HCT116 (cell line): Measurements from ENCODE around the gene MYO3B. TPM values are rescaled to one million over a fixed set of nuclear protein-coding genes. Genes with fewer than 3 reads are reported as not detected.

Source experiments
- ATAC-seq: fragments of 200-7000 bp; cut with Tn5 transposase; 2 replicates; pipeline ENCODE4 v1.9.1; 2020; ENCODE audit warnings: mild to moderate bottlenecking, moderate library complexity
- BruUV-seq: library from RNA; stranded (reverse); fragments of 400-500 nt; replicated peaks from 2 replicates; lab custom pipeline; 2021; lab: Mats Ljungman, UMichigan
- CTCF ChIA-PET: fragments of 300-600 bp; sonication (Branson Sonifier 250); formaldehyde crosslinking; loops from one replicate; lab custom pipeline; 2021; ENCODE audit warnings: antibody characterized with exemption; lab: Charles Lee
- POLR2A ChIA-PET: fragments of 300-600, 350-600 bp; sonication (Branson Sonifier 250); formaldehyde crosslinking; loops from one replicate; lab custom pipeline; 2021; ENCODE audit warnings: antibody characterized with exemption; lab: Charles Lee
- RAD21 ChIA-PET, 2 experiments: fragments of 300-600 bp; sonication (Branson Sonifier 250); formaldehyde crosslinking; loops; one replicate each; lab custom pipeline; 2023; ENCODE audit warnings: low total read pairs in 2 of 2; ENCODE audit not compliant: uncharacterized antibody in 2 of 2, unreplicated experiment in 2 of 2, low non-redundant PET in 1 of 2; lab: Charles Lee
- DNase-seq: peaks from one replicate; pipeline ENCODE4 v3.0.0-alpha.2; 2010; ENCODE audit warnings: low read depth, low spot score
- H2AFZ ChIP-seq: fragments of 200-600 bp; shearing (Covaris generic), sonication (generic); 2 replicates; pipeline ENCODE4 v1.6.1; 2017; ENCODE audit warnings: low read depth, mixed run types, mixed read lengths, antibody characterized with exemption, low read length; ENCODE audit not compliant: poor library complexity, severe bottlenecking
- H3K27ac ChIP-seq: 2 replicates; pipeline ENCODE4 v1.5.1; 2012; ENCODE audit warnings: low read depth, low read length
- H3K27me3 ChIP-seq: fragments of 200-600 bp; sonication (generic); 2 replicates; pipeline ENCODE4 v1.6.1; 2016; ENCODE audit warnings: mixed run types, low read length, mixed read lengths; ENCODE audit not compliant: insufficient read depth
- H3K36me3 ChIP-seq, 2 experiments: fragments of 200-500 bp in 1 of 2; fragments of 200-600 bp in 1 of 2; sonication (Bioruptor generic) in 1 of 2; sonication (generic) in 1 of 2; 2 replicates each; pipeline versions ENCODE4 v1.5.1 to v1.6.1; 2014 to 2016; ENCODE audit warnings: low read length in 2 of 2, inconsistent platforms in 1 of 2, mixed read lengths in 1 of 2, mixed run types in 1 of 2; ENCODE audit not compliant: insufficient read depth in 2 of 2, control insufficient read depth in 1 of 2
- H3K4me1 ChIP-seq, 2 experiments: fragments of 200-600 bp in 1 of 2; sonication (generic) in 1 of 2; 2 replicates each; pipeline versions ENCODE4 v1.5.1 to v1.6.1; 2012 to 2017; ENCODE audit warnings: low read length in 2 of 2, inconsistent platforms in 1 of 2, mild to moderate bottlenecking in 1 of 2, mixed read lengths in 1 of 2, mixed run types in 1 of 2, moderate library complexity in 1 of 2; ENCODE audit not compliant: insufficient read depth in 2 of 2, control insufficient read depth in 1 of 2
- H3K4me2 ChIP-seq: fragments of 200-600 bp; sonication (generic); 2 replicates; pipeline ENCODE4 v1.6.1; 2017; ENCODE audit warnings: mixed run types, low read length, mixed read lengths
- H3K4me3 ChIP-seq, 2 experiments: fragments of 200-600 bp in 1 of 2; sonication (generic) in 1 of 2; replicated peaks in 1 of 2; 2 replicates each; pipeline ENCODE4 v1.5.1; 2011 to 2016; ENCODE audit warnings: low read length in 2 of 2, control low read depth in 1 of 2, low read depth in 1 of 2, mild to moderate bottlenecking in 1 of 2, mixed read lengths in 1 of 2, mixed run types in 1 of 2
- H3K79me2 ChIP-seq: fragments of 200-600 bp; sonication (generic); 2 replicates; pipeline ENCODE4 v1.6.1; 2017; ENCODE audit warnings: mild to moderate bottlenecking, mixed run types, low read length, moderate library complexity, mixed read lengths; ENCODE audit not compliant: insufficient read depth
- H3K9ac ChIP-seq: fragments of 200-600 bp; sonication (generic); 2 replicates; pipeline ENCODE4 v1.6.1; 2016; ENCODE audit warnings: low read length, mixed read lengths
- H3K9me2 ChIP-seq: fragments of 200-600 bp; sonication (generic), shearing (Covaris generic); 2 replicates; pipeline ENCODE4 v1.6.1; 2017; ENCODE audit warnings: mixed run types, mild to moderate bottlenecking, moderate library complexity; ENCODE audit not compliant: insufficient read depth
- H3K9me3 ChIP-seq, 2 experiments: fragments of 200-500 bp in 1 of 2; fragments of 200-600 bp in 1 of 2; sonication (Bioruptor generic) in 1 of 2; sonication (generic) in 1 of 2; 2 replicates each; pipeline ENCODE4 v1.6.1; 2014 to 2017; ENCODE audit warnings: low read length in 2 of 2, mixed read lengths in 2 of 2, inconsistent platforms in 1 of 2, low read depth in 1 of 2, mild to moderate bottlenecking in 1 of 2, mixed run types in 1 of 2, moderate library complexity in 1 of 2; ENCODE audit not compliant: control insufficient read depth in 1 of 2, insufficient read depth in 1 of 2
- H4K20me1 ChIP-seq: fragments of 200-600 bp; sonication (generic), shearing (Covaris generic); 2 replicates; pipeline ENCODE4 v1.6.1; 2017; ENCODE audit warnings: mixed run types, mild to moderate bottlenecking, moderate library complexity; ENCODE audit not compliant: insufficient read depth
- CEBPB ChIP-seq: IDR thresholded peaks from 2 replicates; pipeline ENCODE4 v1.6.1; 2012; ENCODE audit warnings: low read depth
- EGR1 ChIP-seq: IDR thresholded peaks from 2 replicates; pipeline ENCODE4 v1.6.1; 2012; ENCODE audit warnings: low read depth
- ELF1 ChIP-seq: IDR thresholded peaks from 2 replicates; pipeline ENCODE4 v1.6.1; 2012; ENCODE audit warnings: low read depth, borderline replicate concordance
- EZH2 ChIP-seq: fragments of 200-600 bp; sonication (generic); IDR thresholded peaks from 2 replicates; pipeline ENCODE4 v1.6.1; 2017; ENCODE audit warnings: antibody characterized with exemption, mixed run types
- EZH2phosphoT487 ChIP-seq: fragments of 200-600 bp; IDR thresholded peaks from 2 replicates; pipeline ENCODE4 v1.6.1; 2018; ENCODE audit warnings: antibody characterized with exemption, borderline replicate concordance
- JUND ChIP-seq: IDR thresholded peaks from 2 replicates; pipeline ENCODE4 v1.6.1; 2012
- POLR2A ChIP-seq: IDR thresholded peaks from 2 replicates; pipeline ENCODE4 v1.7.0; 2011; ENCODE audit warnings: borderline replicate concordance; ENCODE audit not compliant: insufficient read depth, insufficient read length; ENCODE audit errors: extremely low read depth
- POLR2AphosphoS5 ChIP-seq: IDR thresholded peaks from 2 replicates; pipeline ENCODE4 v1.6.1; 2011; ENCODE audit warnings: mild to moderate bottlenecking, low read depth, low read length, moderate library complexity
- SIN3A ChIP-seq: IDR thresholded peaks from 2 replicates; pipeline ENCODE4 v1.6.1; 2012; ENCODE audit warnings: low read depth
- TCF7L2 ChIP-seq: IDR thresholded peaks from 2 replicates; pipeline ENCODE4 v1.7.0; 2011; ENCODE audit warnings: borderline replicate concordance, inconsistent platforms; ENCODE audit not compliant: insufficient read depth, insufficient read length; ENCODE audit errors: extremely low read depth
- YY1 ChIP-seq: IDR thresholded peaks from 2 replicates; pipeline ENCODE4 v1.6.1; 2011; ENCODE audit warnings: low read length, low read depth, moderate library complexity, mild to moderate bottlenecking; ENCODE audit not compliant: insufficient replicate concordance; ENCODE audit errors: extremely low read depth
- ZFX ChIP-seq: fragments of 450-650 bp; IDR thresholded peaks from 2 replicates; pipeline ENCODE4 v1.6.1; 2017
- ZNF274 ChIP-seq: fragments of 200-500 bp; sonication (Bioruptor generic); IDR thresholded peaks from 2 replicates; pipeline ENCODE4 v1.6.1; 2014; ENCODE audit warnings: mild to moderate bottlenecking, low read depth, low read length, inconsistent platforms
- intact Hi-C: fragments of 100-400 bp; cut with micrococcal nuclease; formaldehyde crosslinking; loops from 2 replicates; pipeline ENCODE4 v1.10.0; 2022
- total RNA-seq: library from RNA; stranded (reverse); gene quantifications from one replicate; pipeline ENCODE4 v1.2.1, GENCODE V29; 2021; ENCODE audit not compliant: unreplicated experiment
- TF ChIP-seq, protein P1 (sequence below): IDR thresholded peaks from 2 replicates; pipeline ENCODE4 v1.6.1; 2012; ENCODE audit warnings: low read depth
- TF ChIP-seq, protein P2 (sequence below): IDR thresholded peaks from 2 replicates; pipeline ENCODE4 v1.6.1; 2012

Gene MYO3B
- total RNA-seq, 1 experiment from 2014 or later = not detected

DNA sequence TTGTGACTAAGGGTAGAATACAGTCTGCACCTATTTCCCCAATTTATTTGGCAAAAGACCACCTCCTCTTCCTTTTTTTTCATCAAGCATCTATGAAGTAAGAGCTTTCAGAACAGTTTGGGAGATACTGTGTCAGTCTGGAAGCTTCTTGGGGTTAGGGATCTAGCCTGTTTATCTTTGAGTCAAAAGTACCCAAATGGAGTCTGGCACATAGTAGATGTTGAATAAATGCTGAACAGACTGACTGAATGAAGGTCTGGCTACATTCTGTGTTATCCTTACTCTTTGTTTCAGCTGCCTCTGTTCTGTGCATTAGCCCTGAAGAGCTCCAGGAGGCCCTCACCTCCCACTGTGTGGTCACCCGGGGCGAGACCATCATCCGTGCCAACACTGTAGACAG lies 223.2 kb downstream of the MYO3B start (continued):
- TF ChIP-seq, protein P1, sequence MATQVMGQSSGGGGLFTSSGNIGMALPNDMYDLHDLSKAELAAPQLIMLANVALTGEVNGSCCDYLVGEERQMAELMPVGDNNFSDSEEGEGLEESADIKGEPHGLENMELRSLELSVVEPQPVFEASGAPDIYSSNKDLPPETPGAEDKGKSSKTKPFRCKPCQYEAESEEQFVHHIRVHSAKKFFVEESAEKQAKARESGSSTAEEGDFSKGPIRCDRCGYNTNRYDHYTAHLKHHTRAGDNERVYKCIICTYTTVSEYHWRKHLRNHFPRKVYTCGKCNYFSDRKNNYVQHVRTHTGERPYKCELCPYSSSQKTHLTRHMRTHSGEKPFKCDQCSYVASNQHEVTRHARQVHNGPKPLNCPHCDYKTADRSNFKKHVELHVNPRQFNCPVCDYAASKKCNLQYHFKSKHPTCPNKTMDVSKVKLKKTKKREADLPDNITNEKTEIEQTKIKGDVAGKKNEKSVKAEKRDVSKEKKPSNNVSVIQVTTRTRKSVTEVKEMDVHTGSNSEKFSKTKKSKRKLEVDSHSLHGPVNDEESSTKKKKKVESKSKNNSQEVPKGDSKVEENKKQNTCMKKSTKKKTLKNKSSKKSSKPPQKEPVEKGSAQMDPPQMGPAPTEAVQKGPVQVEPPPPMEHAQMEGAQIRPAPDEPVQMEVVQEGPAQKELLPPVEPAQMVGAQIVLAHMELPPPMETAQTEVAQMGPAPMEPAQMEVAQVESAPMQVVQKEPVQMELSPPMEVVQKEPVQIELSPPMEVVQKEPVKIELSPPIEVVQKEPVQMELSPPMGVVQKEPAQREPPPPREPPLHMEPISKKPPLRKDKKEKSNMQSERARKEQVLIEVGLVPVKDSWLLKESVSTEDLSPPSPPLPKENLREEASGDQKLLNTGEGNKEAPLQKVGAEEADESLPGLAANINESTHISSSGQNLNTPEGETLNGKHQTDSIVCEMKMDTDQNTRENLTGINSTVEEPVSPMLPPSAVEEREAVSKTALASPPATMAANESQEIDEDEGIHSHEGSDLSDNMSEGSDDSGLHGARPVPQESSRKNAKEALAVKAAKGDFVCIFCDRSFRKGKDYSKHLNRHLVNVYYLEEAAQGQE = no peak
- no peak for TF ChIP-seq JUND
- no peak for TF ChIP-seq SIN3A
- TF ChIP-seq ZFX = no peak
- TF ChIP-seq EZH2phosphoT487 = no peak

DNA sequence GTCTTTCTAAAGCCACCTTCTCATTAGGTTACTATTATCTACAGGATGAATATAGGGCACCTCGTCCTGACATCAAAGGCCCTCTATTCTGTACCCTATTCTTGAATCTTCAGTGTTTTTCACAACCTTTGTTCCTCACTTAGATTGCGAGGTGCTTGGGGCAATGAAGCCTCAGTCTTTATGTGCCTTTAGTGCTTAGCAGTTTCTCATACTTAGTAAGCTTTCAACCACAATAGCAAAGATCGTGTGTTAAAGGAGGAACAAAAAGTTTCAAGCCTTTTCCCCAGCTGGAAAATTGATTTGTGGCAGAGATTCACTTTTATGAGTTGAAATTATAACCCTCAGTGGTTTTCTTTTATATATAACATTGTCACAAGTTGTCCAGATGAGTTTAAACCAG lies 226.9 kb downstream of the MYO3B start:
- no peak for ATAC-seq
- RAD21 ChIA-PET = no interaction called here
- no TSS peak for BruUV-seq
- CTCF ChIA-PET = no interaction called here
- DNase-seq = no peak
- no peak overlapping the region for H2AFZ ChIP-seq
- H3K9me3 ChIP-seq = no peaks in the 10 kb centered on the region
- POLR2A ChIA-PET = no interaction called here
- no peaks in the 10 kb centered on the region for H3K27me3 ChIP-seq
- H3K36me3 ChIP-seq = no peaks in the 10 kb centered on the region
- H3K27ac ChIP-seq = no peak overlapping the region
- H3K9ac ChIP-seq = no peak overlapping the region
- H3K79me2 ChIP-seq = no peaks in the 10 kb centered on the region
- H3K9me2 ChIP-seq = no peaks in the 10 kb centered on the region
- H4K20me1 ChIP-seq = no peaks in the 10 kb centered on the region
- no peak overlapping the region for H3K4me3 ChIP-seq
- intact Hi-C loops = no loop called here
- TF ChIP-seq YY1 = no peak
- TF ChIP-seq EGR1 = no peak
- no peak for TF ChIP-seq ZNF274
- TF ChIP-seq POLR2A = no peak
- TF ChIP-seq POLR2AphosphoS5 = no peak
- no peak for TF ChIP-seq ZFX
- TF ChIP-seq CEBPB = no peak
- TF ChIP-seq, protein P2, sequence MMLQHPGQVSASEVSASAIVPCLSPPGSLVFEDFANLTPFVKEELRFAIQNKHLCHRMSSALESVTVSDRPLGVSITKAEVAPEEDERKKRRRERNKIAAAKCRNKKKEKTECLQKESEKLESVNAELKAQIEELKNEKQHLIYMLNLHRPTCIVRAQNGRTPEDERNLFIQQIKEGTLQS = no peak
- TF ChIP-seq ELF1 = no peak
- TF ChIP-seq EZH2phosphoT487 = no peak
- TF ChIP-seq, protein P1 = no peak
- no peak for TF ChIP-seq TCF7L2
- no peak for TF ChIP-seq EZH2
- TF ChIP-seq, all 23 proteins: peak for 0
- Histone ChIP-seq H3K4me1 (peaks cover 0 to 7% of the 10 kb centered on the region in 2 experiments; a peak in 1 of 4 replicates), H3K4me2 (no peak overlapping the region)
